Fibroblast of villous mesenchyme (primary cell): ENCODE data around the gene ABCC2. TPM values are rescaled to one million over a fixed set of nuclear protein-coding genes. Genes with fewer than 3 reads are reported as not detected.
A peak's percentile ranks its signal among the peaks of the same experiment; 100 is the strongest.

Experiments
- DNase-seq: peaks from one replicate; pipeline ENCODE4 v3.0.0-alpha.2; 2010; ENCODE audit warnings: low read depth
- H3K4me3 ChIP-seq: 2 replicates; pipeline ENCODE4 v1.5.1; 2011; ENCODE audit warnings: low read depth, mild to moderate bottlenecking, low read length
- CTCF ChIP-seq: IDR thresholded peaks from 2 replicates; pipeline ENCODE4 v1.5.1; 2012; ENCODE audit warnings: low read depth, mild to moderate bottlenecking, low read length; ENCODE audit not compliant: insufficient read depth
- total RNA-seq: library from RNA; depleted of rRNA; stranded (reverse); fragments of >200 nt; gene quantifications from 2 replicates; pipeline ENCODE4 v1.2.3, GENCODE V29; 2012

ABCC2 gene
- total RNA-seq, 1 donor: 0.43 TPM

DNA sequence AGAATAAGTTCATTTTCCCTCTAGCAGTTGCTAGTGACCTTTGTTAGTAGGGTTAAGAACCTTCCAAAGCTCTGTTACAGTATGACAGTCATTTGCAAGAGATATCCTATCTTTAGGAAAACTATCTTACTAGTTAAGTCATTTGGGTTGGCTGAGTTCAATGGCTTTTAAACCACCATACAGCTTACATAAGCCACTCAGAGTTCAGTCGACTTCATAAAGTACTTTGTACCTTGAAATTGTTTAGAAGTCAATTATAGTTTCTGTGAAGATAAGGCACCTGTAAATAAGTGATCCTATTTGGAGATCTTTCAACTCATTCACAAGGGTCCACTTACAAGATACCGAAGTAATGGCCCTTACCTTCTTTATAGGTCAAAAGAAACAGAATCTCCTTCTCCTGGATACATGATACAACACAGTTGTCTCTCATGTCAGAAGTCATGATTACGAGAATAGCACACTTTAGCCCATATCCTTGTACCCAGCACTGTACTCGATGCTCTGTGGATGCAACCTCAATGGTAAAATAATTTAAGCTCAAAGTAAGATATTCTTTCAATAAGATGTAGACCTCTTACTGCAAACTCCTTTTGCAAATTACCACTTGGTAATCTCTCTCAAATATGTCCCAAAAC is 11.9 kb upstream of the ABCC2 start:
- H3K4me3 ChIP-seq: no peak overlapping the region
- TF ChIP-seq CTCF: no peak

DNA sequence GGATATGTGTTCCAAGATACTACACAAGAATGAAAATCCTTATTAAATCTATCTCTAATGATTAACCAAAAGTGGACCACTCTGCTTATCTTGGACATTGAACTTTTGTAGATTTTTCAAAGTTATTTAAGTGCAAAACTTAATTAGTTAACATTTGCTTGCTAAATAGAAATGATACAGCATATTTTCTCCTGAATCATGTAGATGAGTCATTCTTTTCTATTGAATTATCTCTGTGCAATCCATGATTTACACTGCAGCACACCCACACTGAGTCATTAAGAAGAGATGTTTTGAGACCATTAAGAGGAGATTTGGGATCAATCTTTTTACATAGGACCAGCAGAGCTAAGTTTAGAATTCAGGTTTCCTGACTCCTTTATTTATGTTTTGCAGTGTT is 6.6 kb upstream of the ABCC2 start:
- DNase-seq: peak; percentile 89
- no peak for TF ChIP-seq CTCF
- no peak overlapping the region for H3K4me3 ChIP-seq

More for the DNA sequence above, 11.9 kb upstream of the ABCC2 start:
- DNase-seq: no peak

- no peak for TF ChIP-seq CTCF
- H3K4me3 ChIP-seq: no peak overlapping the region
- DNase-seq: no peak
These were observed 4.3 kb upstream of the ABCC2 start for GRCh38 chr10:99777918-99778714.

DNA sequence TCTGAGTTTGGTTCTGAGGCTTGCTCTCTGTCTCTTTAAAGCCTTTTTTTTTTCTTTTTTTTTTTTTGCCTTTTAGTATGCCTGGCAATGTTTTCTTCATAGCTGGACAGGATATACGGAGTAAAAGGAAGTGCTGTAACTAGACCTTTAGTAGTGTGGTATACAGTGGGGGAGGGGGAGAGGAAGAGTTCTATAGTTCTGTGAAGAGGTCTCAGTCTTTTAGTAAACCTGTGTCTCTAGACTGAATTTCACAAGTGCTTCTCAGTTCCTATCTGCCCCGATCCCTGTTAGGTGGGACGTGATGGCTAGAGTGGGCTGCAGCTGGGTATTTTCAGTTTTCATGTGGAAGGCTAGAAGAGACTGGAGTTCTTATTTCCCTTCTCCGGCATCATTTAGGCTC is 3.1 kb upstream of the ABCC2 start:
- peak; percentile 76 for DNase-seq
- peak overlapping the region; percentile 28 for H3K4me3 ChIP-seq
- TF ChIP-seq CTCF: no peak

DNA sequence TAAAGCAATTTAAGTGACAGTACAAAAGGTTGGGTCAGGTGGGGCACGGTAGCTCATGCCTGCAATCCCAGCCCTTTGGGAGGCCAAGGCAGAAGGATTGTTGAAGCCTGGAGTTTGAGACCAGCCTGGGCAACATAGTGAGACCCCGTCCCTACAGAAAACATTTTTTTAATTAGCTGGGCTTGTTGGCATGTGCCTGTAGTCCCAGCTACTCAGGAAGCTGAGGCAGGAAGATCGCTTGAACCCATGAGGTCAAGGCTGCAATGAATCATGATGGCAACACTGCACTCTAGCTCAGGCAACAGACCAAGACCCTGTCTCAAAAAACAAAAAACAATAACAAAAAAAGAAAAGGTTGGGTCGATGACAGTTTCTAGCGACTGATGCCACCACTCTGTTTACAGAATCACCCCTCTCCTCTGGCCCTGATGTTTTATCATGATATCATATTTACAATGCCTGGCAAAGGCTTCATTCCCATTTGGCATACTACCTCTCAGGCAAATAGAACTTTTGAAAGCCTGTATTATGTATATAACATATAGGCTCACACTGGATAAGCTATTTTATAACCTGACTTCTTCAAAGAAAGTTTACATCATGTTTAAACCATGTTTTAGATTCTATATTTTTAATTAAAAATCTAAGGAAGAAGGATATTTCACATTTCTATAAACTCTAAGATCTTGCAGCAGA is 558 bp upstream of the ABCC2 start:
- no peak for TF ChIP-seq CTCF
- DNase-seq: no peak
- H3K4me3 ChIP-seq: no peak overlapping the region

GRCh38 chr10:99784016-99784726 is 1.7 kb downstream of the ABCC2 start:
- DNase-seq: peak; percentile 76
- no peak for TF ChIP-seq CTCF
- H3K4me3 ChIP-seq: no peak overlapping the region
